Activated CD4-positive, alpha-beta T cell treated with anti-CD3 and anti-CD28 coated beads, Interleukin-2, amount 50 U/mL, for 24 hours (primary cell): ENCODE measurements around the gene RBKS.
A peak's percentile ranks its signal among the peaks of the same experiment; 100 is the strongest.

Experiments
- DNase-seq, 2 donors: peaks; one replicate each; pipeline ENCODE4 v3.0.0-alpha.2; 2020; ENCODE audit warnings: low read depth in 1 of 2, low spot score in 1 of 2

RBKS gene

DNA sequence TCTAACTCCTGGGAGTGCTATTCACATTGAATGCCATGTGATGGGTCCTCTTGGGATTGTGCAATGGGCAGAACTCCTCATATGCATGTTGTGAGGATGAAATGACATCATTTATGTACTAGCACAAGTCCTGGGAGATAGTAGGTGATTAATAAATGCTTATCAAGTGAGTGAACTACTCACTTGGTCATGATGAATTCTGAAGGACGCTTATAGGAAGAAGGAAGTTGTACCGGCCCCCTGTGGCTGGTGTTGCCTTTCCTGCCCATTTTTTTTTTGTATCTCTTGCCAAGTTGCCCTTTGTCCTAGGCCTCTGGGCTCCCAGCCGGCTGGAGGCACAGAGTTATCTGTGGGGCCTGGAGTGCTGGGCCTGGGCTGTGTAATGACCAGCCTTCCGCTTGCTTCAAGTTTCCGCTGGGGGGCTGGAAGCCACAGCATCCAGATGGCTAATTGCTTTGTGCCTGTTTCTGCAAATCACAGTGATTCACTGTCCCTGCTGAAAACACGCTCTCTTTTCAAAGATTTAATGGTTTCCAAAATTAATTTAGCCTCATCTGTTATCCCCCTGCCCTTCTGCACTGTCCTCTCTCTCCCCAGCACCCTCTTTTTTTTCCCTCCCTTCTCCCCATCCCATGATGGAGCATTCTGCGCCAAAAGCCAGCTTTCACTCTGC is 152.4 kb downstream of the RBKS start:
- DNase-seq = no peak

DNA sequence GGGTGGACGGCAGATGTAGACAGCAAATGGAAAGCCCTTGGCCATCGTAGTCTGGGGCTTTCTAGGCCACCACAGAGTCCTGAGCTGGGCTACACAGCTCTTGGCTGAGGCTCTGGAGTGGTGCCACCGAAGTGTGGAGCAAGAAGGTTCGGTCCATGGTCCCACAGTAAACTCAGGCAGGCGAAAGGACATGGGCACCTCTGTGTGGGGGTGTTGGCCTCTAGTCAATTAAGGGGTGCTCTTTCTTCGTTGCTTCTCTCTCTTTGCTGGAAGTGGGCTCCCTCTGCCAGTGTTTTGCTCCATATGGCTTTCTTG is 153.3 kb downstream of the RBKS start:
- DNase-seq = no peak

DNA sequence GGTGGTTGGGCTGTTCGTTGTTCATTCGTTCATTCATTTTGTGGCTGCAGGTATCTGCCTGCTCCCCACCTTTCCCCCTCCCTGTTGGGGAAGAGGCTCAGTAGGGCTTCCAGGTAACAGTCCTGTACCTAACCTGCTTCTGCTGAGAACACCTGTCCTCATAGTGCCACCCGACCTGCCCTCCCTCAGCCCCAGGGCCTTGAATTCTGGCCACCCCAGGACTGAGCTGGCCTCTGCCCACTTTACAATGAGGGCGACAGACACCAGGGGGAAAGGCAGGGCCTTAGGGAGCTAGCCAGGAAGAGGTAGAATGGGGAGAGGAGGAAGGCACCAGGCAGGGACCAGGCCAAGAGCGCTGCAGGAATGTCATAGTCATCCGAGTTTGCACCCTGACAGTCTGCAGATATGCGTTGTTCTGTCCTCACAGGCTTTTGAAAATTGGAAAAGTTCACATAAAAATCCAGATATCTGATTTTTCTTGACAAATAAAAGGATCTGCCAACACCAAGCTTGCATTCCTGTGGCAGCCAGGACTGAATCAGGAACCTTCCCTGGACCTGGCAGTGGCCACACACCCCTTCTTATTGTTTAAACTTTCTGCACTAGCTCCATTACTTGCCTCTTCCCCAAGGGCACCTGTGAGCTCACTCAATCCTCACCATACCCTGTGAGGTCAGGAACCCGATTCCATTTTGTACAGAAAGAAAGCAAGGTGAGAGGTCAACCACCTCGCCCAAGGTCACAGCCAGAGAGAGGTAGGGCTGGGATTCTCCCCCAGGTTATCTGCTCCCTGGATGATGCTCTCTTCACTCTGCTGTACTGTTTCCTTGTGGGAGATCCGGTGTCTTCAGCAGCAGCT is 153.9 kb downstream of the RBKS start:
- no peak for DNase-seq

DNA sequence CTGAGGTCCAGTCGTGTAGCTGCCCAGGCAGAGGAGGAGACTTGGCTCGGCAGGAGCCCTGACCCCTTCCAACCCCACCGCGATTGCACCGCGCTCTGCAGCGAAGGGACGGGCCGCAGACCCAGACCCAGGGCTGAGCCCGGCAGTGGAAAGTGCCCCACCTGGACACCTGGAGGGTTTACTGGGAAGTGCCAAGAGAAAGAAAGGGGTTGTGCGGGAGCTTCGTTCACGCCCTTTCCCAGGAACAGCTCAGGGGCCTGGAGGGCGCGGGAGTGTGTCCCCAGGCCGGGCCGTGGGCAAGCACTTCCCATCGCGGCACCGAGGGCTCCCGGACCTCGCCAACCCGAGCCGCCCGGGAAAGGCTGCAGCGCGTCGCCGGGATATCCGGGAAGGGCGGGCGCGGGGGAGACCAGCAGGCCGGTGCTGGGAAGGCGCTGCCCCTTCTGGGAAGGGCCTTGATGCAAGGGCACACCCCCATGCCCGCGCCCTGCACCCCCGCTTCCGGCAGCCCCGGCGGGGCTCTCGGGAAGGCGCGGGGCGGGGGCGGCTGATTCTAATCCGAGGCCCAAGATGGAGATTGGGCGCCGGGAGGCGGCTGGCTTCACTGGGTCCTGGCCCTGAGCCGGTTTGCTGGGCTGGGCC is 154.8 kb downstream of the RBKS start:
- peak; percentile 40 to 41 for DNase-seq

DNA sequence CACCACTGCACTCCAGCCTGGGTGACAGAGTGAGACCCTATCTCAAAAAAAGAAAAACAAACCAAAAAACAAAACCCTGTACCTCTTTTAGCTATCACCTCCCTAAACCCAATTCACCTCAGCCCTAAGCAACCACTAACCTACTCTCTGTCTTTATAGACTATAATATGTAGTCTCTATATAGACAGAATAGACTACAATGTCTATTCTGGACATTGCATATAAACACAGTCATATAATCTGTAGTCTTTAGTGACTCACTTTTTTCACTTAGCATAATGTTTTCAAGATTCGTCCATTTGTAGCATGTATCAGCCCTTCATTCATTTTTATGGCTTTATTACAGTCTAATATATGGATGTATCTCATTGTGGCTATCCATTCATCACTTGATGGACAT is 155.9 kb downstream of the RBKS start:
- DNase-seq = no peak
